GM21576 (cell line): ENCODE data around the gene HAPLN2.
A peak's percentile ranks its signal among the peaks of the same experiment; 100 is the strongest.

Experiments
- ATAC-seq: cut with Tn5 transposase; IDR thresholded peaks from one replicate; pipeline ENCODE4 v1.9.1; 2021; ENCODE audit warnings: mild to moderate bottlenecking, moderate library complexity; ENCODE audit not compliant: unreplicated experiment

Gene HAPLN2

GRCh38 chr1:156659988-156660751 lies 41.0 kb downstream of the HAPLN2 start:
- ATAC-seq = peak; percentile 48

GRCh38 chr1:156660752-156661112 lies 41.5 kb downstream of the HAPLN2 start:
- no peak for ATAC-seq

- ATAC-seq = no peak
Measured at GRCh38 chr1:156662005-156662799, 43.0 kb downstream of the HAPLN2 start.

- no peak for ATAC-seq
Measured at GRCh38 chr1:156662800-156663055, 43.5 kb downstream of the HAPLN2 start.

- no peak for ATAC-seq
Measured at GRCh38 chr1:156663178-156663577, 44.0 kb downstream of the HAPLN2 start.

- no peak for ATAC-seq
Measured at GRCh38 chr1:156664046-156664766, 45.0 kb downstream of the HAPLN2 start.

GRCh38 chr1:156664767-156665411 lies 45.7 kb downstream of the HAPLN2 start:
- no peak for ATAC-seq

- no peak for ATAC-seq
Measured at GRCh38 chr1:156665539-156665938, 46.3 kb downstream of the HAPLN2 start.

- ATAC-seq = no peak
Measured at GRCh38 chr1:156666862-156667609, 47.8 kb downstream of the HAPLN2 start.

- no peak for ATAC-seq
Measured at GRCh38 chr1:156667610-156667967, 48.4 kb downstream of the HAPLN2 start.

- ATAC-seq = no peak
Measured at GRCh38 chr1:156667968-156668709, 48.9 kb downstream of the HAPLN2 start.

GRCh38 chr1:156668801-156669637 lies 49.8 kb downstream of the HAPLN2 start:
- no peak for ATAC-seq

GRCh38 chr1:156669794-156670193 lies 50.6 kb downstream of the HAPLN2 start:
- ATAC-seq = no peak

GRCh38 chr1:156670359-156670758 lies 51.1 kb downstream of the HAPLN2 start:
- ATAC-seq = no peak

- no peak for ATAC-seq
Measured at GRCh38 chr1:156670791-156671190, 51.6 kb downstream of the HAPLN2 start.

GRCh38 chr1:156671804-156672203 lies 52.6 kb downstream of the HAPLN2 start:
- ATAC-seq = no peak

- no peak for ATAC-seq
Measured at GRCh38 chr1:156673387-156674121, 54.3 kb downstream of the HAPLN2 start.
